NCI-H69 (cell line): ENCODE results near the gene TMX1.
A peak's percentile ranks its signal among the peaks of the same experiment; 100 is the strongest.

ENCODE experiments used
- DNase-seq: peaks from one replicate; lab custom pipeline; 2025; lab: John Stamatoyannopoulos, UW

Gene TMX1

GRCh38 chr14:51293149-51293911 is 53.3 kb downstream of the TMX1 start:
- DNase-seq = no peak

GRCh38 chr14:51293912-51294389 is 53.9 kb downstream of the TMX1 start:
- DNase-seq = no peak

- no peak for DNase-seq
These were observed 55.0 kb downstream of the TMX1 start for GRCh38 chr14:51294951-51295525.

- DNase-seq = no peak
These were observed 55.7 kb downstream of the TMX1 start for GRCh38 chr14:51295646-51296263.

- DNase-seq = no peak
These were observed 57.0 kb downstream of the TMX1 start for GRCh38 chr14:51297066-51297465.

GRCh38 chr14:51298895-51299294 is 58.8 kb downstream of the TMX1 start:
- DNase-seq = no peak

GRCh38 chr14:51302295-51303030 is 62.4 kb downstream of the TMX1 start:
- peak; percentile 81 for DNase-seq

GRCh38 chr14:51304438-51304837 is 64.4 kb downstream of the TMX1 start:
- DNase-seq = no peak

GRCh38 chr14:51304941-51305340 is 64.9 kb downstream of the TMX1 start:
- DNase-seq = no peak

GRCh38 chr14:51305751-51306150 is 65.7 kb downstream of the TMX1 start:
- no peak for DNase-seq
